ENCODE results near the gene PPP1R9B. TPM values are rescaled to one million over a fixed set of nuclear protein-coding genes. Genes with fewer than 3 reads are reported as not detected.

Gene PPP1R9B
- total RNA-seq, 1 experiment from 2014 or later: 112 TPM

GRCh38 chr17:50181144-50181543 lies 30.7 kb upstream of the PPP1R9B start:
- Histone ChIP-seq H3K9me2 (ENCODE audit: insufficient read depth) (no peaks in the 10 kb centered on the region), H3K4me1 (ENCODE audit: control insufficient read depth in 1 of 2, insufficient read depth in 2 of 2, low read length in 2 of 2) (peaks cover 28 to 30% of the 10 kb centered on the region in 2 experiments), H3K4me3 (replicated peaks in 1 of 2; ENCODE audit: low read depth in 1 of 2, low read length in 2 of 2) (no peak overlapping the region), H3K9ac (ENCODE audit: low read length) (no peak overlapping the region), H2AFZ (ENCODE audit: low read depth, low read length, poor library complexity, severe bottlenecking) (no peak overlapping the region), H4K20me1 (ENCODE audit: insufficient read depth) (no peaks in the 10 kb centered on the region), H3K9me3 (ENCODE audit: control insufficient read depth in 1 of 2, insufficient read depth in 1 of 2, low read depth in 1 of 2, low read length in 2 of 2) (no peaks in the 10 kb centered on the region), H3K4me2 (ENCODE audit: low read length) (no peak overlapping the region), H3K27me3 (ENCODE audit: insufficient read depth, low read length) (no peaks in the 10 kb centered on the region), H3K36me3 (ENCODE audit: control insufficient read depth in 1 of 2, insufficient read depth in 2 of 2, low read length in 2 of 2) (0 out of 4 replicates have a peak, but pooled peaks cover 0 to 4% of the 10 kb centered on the region in 2 experiments), H3K79me2 (ENCODE audit: insufficient read depth, low read length) (no peaks in the 10 kb centered on the region), H3K27ac (ENCODE audit: low read depth, low read length) (no peak overlapping the region)
- ATAC-seq: no peak
- no peak for DNase-seq (ENCODE audit: low read depth, low spot score)
- TF ChIP-seq EGR1 (IDR thresholded peaks at IDR 0.05; ENCODE audit: low read depth) (no peak), YY1 (IDR thresholded peaks at IDR 0.05; ENCODE audit: extremely low read depth, insufficient replicate concordance, low read depth, low read length) (no peak), CEBPB (IDR thresholded peaks at IDR 0.05; ENCODE audit: low read depth) (no peak), ZFX (IDR thresholded peaks at IDR 0.05) (no peak), EZH2phosphoT487 (IDR thresholded peaks at IDR 0.05; ENCODE audit: borderline replicate concordance) (no peak), RAD21 (IDR thresholded peaks at IDR 0.05; ENCODE audit: low read depth) (no peak), FOSL1 (IDR thresholded peaks at IDR 0.05; ENCODE audit: low read depth) (no peak), POLR2AphosphoS5 (IDR thresholded peaks at IDR 0.05; ENCODE audit: low read depth, low read length) (no peak), SIN3A (IDR thresholded peaks at IDR 0.05; ENCODE audit: low read depth) (no peak), POLR2A (IDR thresholded peaks at IDR 0.05; ENCODE audit: borderline replicate concordance, extremely low read depth, insufficient read depth, insufficient read length) (no peak), CBX3 (IDR thresholded peaks at IDR 0.05; ENCODE audit: low read depth) (no peak), ZBTB33 (IDR thresholded peaks at IDR 0.05; ENCODE audit: extremely low read depth, insufficient replicate concordance, low read length) (no peak), ATF3 (IDR thresholded peaks at IDR 0.05) (no peak), SP1 (IDR thresholded peaks at IDR 0.05; ENCODE audit: low read depth) (no peak)
- ChIA-PET CTCF (interaction anchor here (1.0 to 1.5 kb wide), 3 partner anchors 17 to 87 kb away, joined by 3 to 4 read pairs (median 4); no protein-coding TSS in a partner anchor), RAD21 (ENCODE audit: low non-redundant PET in 1 of 2, low total read pairs in 2 of 2, uncharacterized antibody in 2 of 2, unreplicated experiment in 2 of 2) (no interaction called here), POLR2A (no interaction called here)
- BruUV-seq (replicated peaks): no TSS peak
- intact Hi-C loops (cut with micrococcal nuclease): no loop called here

Data from HCT116 (cell line).